Neural cell (in vitro differentiated cells): ENCODE measurements around the gene HK2. TPM values are rescaled to one million over a fixed set of nuclear protein-coding genes. Genes with fewer than 3 reads are reported as not detected.

ENCODE experiments used
- H2AFZ ChIP-seq: fragments of 200-600, 300-800 bp; sonication (generic), shearing (Covaris generic); 2 replicates; pipeline ENCODE4 v1.6.0; 2014; ENCODE audit warnings: low read depth, mild to moderate bottlenecking, antibody characterized with exemption, low read length, moderate library complexity
- H3F3A ChIP-seq: fragments of 200-600 bp; shearing (Covaris generic); 2 replicates; pipeline ENCODE4 v1.6.1; 2016; ENCODE audit warnings: mild to moderate bottlenecking, moderate library complexity, mixed read lengths, antibody characterized with exemption, low read length; ENCODE audit not compliant: insufficient read depth, poor library complexity, severe bottlenecking
- H3K27ac ChIP-seq: fragments of 200-600, 300-800 bp; sonication (generic), shearing (Covaris generic); 2 replicates; pipeline ENCODE4 v1.5.1; 2014; ENCODE audit warnings: mild to moderate bottlenecking, low read length, moderate library complexity
- H3K27me3 ChIP-seq: fragments of 300-800, 200-600 bp; sonication (generic), shearing (Covaris generic); 2 replicates; pipeline ENCODE4 v1.6.0; 2014; ENCODE audit warnings: mild to moderate bottlenecking, low read depth, low read length, moderate library complexity; ENCODE audit not compliant: insufficient read depth
- H3K36me3 ChIP-seq: fragments of 300-800, 200-600 bp; sonication (generic), shearing (Covaris generic); 2 replicates; pipeline ENCODE4 v1.5.1; 2014; ENCODE audit warnings: mild to moderate bottlenecking, antibody characterized with exemption, low read length, moderate library complexity; ENCODE audit not compliant: insufficient read depth
- H3K4me2 ChIP-seq: fragments of 300-800, 200-600 bp; sonication (generic), shearing (Covaris generic); 2 replicates; pipeline ENCODE4 v1.6.0; 2014; ENCODE audit warnings: mild to moderate bottlenecking, low read length
- H3K4me3 ChIP-seq: fragments of 300-800, 200-600 bp; sonication (generic), shearing (Covaris generic); 2 replicates; pipeline ENCODE4 v1.5.1; 2014; ENCODE audit warnings: mild to moderate bottlenecking, low read length, moderate library complexity
- H3K79me2 ChIP-seq: fragments of 200-600 bp; shearing (Covaris generic); replicated peaks from 2 replicates; pipeline ENCODE4 v1.6.0; 2014; ENCODE audit warnings: mild to moderate bottlenecking, low read length, moderate library complexity; ENCODE audit not compliant: insufficient read depth
- H3K9ac ChIP-seq: fragments of 300-800, 200-600 bp; sonication (generic), shearing (Covaris generic); 2 replicates; pipeline ENCODE4 v1.6.1; 2016; ENCODE audit warnings: mild to moderate bottlenecking, low read length, mixed read lengths
- H3K9me2 ChIP-seq: fragments of 200-600 bp; shearing (Covaris generic); 2 replicates; pipeline ENCODE4 v1.6.1; 2016; ENCODE audit warnings: mild to moderate bottlenecking, low read length, mixed read lengths; ENCODE audit not compliant: insufficient read depth
- H3K9me3 ChIP-seq: fragments of 200-600, 300-800 bp; sonication (generic), shearing (Covaris generic); 2 replicates; pipeline ENCODE4 v1.6.1; 2016; ENCODE audit warnings: mild to moderate bottlenecking, mixed run types, low read length, moderate library complexity, mixed read lengths
- H4K20me1 ChIP-seq: fragments of 200-600 bp; shearing (Covaris generic); 2 replicates; pipeline ENCODE4 v1.6.1; 2016; ENCODE audit warnings: mild to moderate bottlenecking, mixed run types; ENCODE audit not compliant: insufficient read depth
- EP300 ChIP-seq: fragments of 450-650 bp; conservative IDR thresholded peaks from 2 replicates; pipeline ENCODE4 v1.6.1; 2014; ENCODE audit warnings: antibody characterized with exemption, mild to moderate bottlenecking, moderate library complexity; ENCODE audit not compliant: poor library complexity, severe bottlenecking
- EZH2 ChIP-seq: fragments of 200-600, 300-800 bp; shearing (Covaris generic), sonication (generic); IDR thresholded peaks from 2 replicates; pipeline ENCODE4 v1.6.1; 2014; ENCODE audit warnings: antibody characterized with exemption, low read length, borderline replicate concordance, mild to moderate bottlenecking; ENCODE audit not compliant: insufficient read depth, poor library complexity, severe bottlenecking
- MXI1 ChIP-seq: fragments of 450-650 bp; conservative IDR thresholded peaks from 2 replicates; pipeline ENCODE4 v1.6.1; 2014; ENCODE audit warnings: antibody characterized with exemption, mild to moderate bottlenecking; ENCODE audit not compliant: poor library complexity, severe bottlenecking
- POLR2AphosphoS5 ChIP-seq: IDR thresholded peaks from 2 replicates; pipeline ENCODE4 v1.6.1; 2012
- RAD21 ChIP-seq: fragments of 450-650 bp; conservative IDR thresholded peaks from 2 replicates; pipeline ENCODE4 v1.6.1; 2014; ENCODE audit warnings: antibody characterized with exemption, mild to moderate bottlenecking, moderate library complexity
- SMC3 ChIP-seq: fragments of 450-650 bp; conservative IDR thresholded peaks from 2 replicates; pipeline ENCODE4 v1.6.1; 2014; ENCODE audit warnings: antibody characterized with exemption, mild to moderate bottlenecking, moderate library complexity; ENCODE audit not compliant: poor library complexity
- TAF1 ChIP-seq: IDR thresholded peaks from 2 replicates; pipeline ENCODE4 v1.6.1; 2012; ENCODE audit warnings: low read depth
- polyA plus RNA-seq: library from polyadenylated mRNA; depleted of rRNA; stranded (reverse); fragments of >200 nt; gene quantifications from 2 replicates; pipeline ENCODE4 v1.2.3, GENCODE V29; 2014
- TF ChIP-seq, protein P1 (sequence below): fragments of 450-650 bp; IDR thresholded peaks from 2 replicates; pipeline ENCODE4 v1.5.1; 2014; ENCODE audit warnings: antibody characterized with exemption, mild to moderate bottlenecking, moderate library complexity; ENCODE audit not compliant: poor library complexity, severe bottlenecking
- TF ChIP-seq, protein P2 (sequence below): IDR thresholded peaks from 2 replicates; pipeline ENCODE4 v1.6.1; 2012; ENCODE audit warnings: borderline replicate concordance

HK2 gene
- polyA plus RNA-seq, 1 donor from 2014 or later: 0.47 TPM

DNA sequence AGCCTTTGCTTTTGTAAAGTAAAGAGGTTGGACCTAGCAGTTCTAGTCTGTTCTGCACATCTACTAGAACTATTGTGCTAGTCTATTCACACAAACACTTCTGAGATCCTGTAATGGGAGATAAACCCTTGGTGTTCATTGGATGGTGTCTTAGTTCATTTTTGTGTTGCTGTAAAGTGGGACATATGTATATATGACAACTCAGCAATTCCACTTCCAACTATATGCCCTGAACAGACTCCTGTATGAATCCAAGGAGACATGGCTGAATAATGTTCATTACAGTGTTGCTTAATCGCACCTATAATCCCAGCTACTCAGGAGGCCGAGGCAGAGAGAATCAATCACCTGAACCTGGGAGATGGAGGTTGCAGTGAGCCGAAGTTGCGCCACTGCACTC, 23.3 kb downstream of the HK2 start:
- Histone ChIP-seq H4K20me1 (no peaks in the 10 kb centered on the region), H3K9me3 (no peaks in the 10 kb centered on the region), H2AFZ (no peak overlapping the region), H3F3A (no peaks in the 10 kb centered on the region), H3K27ac (no peak overlapping the region), H3K4me2 (no peak overlapping the region), H3K79me2 (no peaks in the 10 kb centered on the region), H3K36me3 (no peaks in the 10 kb centered on the region), H3K9ac (no peak overlapping the region), H3K9me2 (no peaks in the 10 kb centered on the region), H3K27me3 (no peaks in the 10 kb centered on the region), H3K4me3 (no peak overlapping the region)
- TF ChIP-seq TAF1 (no peak), SMC3 (no peak), EP300 (no peak), POLR2AphosphoS5 (no peak), EZH2 (no peak), RAD21 (no peak), MXI1 (no peak)
- TF ChIP-seq, protein P1, sequence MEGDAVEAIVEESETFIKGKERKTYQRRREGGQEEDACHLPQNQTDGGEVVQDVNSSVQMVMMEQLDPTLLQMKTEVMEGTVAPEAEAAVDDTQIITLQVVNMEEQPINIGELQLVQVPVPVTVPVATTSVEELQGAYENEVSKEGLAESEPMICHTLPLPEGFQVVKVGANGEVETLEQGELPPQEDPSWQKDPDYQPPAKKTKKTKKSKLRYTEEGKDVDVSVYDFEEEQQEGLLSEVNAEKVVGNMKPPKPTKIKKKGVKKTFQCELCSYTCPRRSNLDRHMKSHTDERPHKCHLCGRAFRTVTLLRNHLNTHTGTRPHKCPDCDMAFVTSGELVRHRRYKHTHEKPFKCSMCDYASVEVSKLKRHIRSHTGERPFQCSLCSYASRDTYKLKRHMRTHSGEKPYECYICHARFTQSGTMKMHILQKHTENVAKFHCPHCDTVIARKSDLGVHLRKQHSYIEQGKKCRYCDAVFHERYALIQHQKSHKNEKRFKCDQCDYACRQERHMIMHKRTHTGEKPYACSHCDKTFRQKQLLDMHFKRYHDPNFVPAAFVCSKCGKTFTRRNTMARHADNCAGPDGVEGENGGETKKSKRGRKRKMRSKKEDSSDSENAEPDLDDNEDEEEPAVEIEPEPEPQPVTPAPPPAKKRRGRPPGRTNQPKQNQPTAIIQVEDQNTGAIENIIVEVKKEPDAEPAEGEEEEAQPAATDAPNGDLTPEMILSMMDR: no peak
- TF ChIP-seq, protein P2, sequence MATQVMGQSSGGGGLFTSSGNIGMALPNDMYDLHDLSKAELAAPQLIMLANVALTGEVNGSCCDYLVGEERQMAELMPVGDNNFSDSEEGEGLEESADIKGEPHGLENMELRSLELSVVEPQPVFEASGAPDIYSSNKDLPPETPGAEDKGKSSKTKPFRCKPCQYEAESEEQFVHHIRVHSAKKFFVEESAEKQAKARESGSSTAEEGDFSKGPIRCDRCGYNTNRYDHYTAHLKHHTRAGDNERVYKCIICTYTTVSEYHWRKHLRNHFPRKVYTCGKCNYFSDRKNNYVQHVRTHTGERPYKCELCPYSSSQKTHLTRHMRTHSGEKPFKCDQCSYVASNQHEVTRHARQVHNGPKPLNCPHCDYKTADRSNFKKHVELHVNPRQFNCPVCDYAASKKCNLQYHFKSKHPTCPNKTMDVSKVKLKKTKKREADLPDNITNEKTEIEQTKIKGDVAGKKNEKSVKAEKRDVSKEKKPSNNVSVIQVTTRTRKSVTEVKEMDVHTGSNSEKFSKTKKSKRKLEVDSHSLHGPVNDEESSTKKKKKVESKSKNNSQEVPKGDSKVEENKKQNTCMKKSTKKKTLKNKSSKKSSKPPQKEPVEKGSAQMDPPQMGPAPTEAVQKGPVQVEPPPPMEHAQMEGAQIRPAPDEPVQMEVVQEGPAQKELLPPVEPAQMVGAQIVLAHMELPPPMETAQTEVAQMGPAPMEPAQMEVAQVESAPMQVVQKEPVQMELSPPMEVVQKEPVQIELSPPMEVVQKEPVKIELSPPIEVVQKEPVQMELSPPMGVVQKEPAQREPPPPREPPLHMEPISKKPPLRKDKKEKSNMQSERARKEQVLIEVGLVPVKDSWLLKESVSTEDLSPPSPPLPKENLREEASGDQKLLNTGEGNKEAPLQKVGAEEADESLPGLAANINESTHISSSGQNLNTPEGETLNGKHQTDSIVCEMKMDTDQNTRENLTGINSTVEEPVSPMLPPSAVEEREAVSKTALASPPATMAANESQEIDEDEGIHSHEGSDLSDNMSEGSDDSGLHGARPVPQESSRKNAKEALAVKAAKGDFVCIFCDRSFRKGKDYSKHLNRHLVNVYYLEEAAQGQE: no peak

DNA sequence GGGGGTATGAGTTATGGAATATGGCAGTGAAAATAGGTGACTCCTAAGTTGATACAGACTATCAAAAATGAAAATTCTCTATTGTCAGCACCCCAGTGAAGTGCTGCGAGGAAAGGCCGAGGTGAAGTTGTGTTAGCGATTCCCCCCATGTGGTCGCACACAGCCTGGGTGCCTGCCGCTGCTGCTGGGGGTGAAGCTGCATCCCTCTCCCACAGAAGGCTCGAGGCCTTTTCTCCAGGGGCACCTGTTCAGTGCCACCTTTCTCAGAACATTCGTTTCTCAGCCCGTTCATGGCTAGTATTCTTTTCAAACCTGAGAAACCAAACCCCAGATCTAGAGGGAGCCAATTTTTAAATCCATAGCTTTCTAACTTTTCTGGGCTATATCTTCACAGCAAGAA, 23.8 kb downstream of the HK2 start:
- Histone ChIP-seq H4K20me1 (no peaks in the 10 kb centered on the region), H3F3A (no peaks in the 10 kb centered on the region), H3K79me2 (no peaks in the 10 kb centered on the region), H3K36me3 (no peaks in the 10 kb centered on the region), H3K4me2 (no peak overlapping the region), H3K27me3 (no peaks in the 10 kb centered on the region), H3K9me3 (no peaks in the 10 kb centered on the region), H3K9me2 (no peaks in the 10 kb centered on the region), H3K27ac (no peak overlapping the region), H3K9ac (no peak overlapping the region), H3K4me3 (no peak overlapping the region), H2AFZ (no peak overlapping the region)
- TF ChIP-seq MXI1 (no peak), RAD21 (no peak), EP300 (no peak)
- TF ChIP-seq, protein P2: no peak
